SH-SY5Y (cell line): ENCODE results near the gene SCN5A.

Source experiments
- GATA2 ChIP-seq: IDR thresholded peaks from 2 replicates; pipeline ENCODE4 v1.6.1; 2011; ENCODE audit warnings: mild to moderate bottlenecking, low read depth, low read length
- GATA3 ChIP-seq: IDR thresholded peaks from 2 replicates; pipeline ENCODE4 v1.6.1; 2011; ENCODE audit warnings: low read depth, mild to moderate bottlenecking, low read length, moderate library complexity

- TF ChIP-seq GATA2 (no peak), GATA3 (no peak)
Observed at GRCh38 chr3:38643090-38643489, 6.4 kb downstream of the SCN5A start.
